ENCODE measurements around the gene SLC24A4.

SLC24A4 gene, protein sequence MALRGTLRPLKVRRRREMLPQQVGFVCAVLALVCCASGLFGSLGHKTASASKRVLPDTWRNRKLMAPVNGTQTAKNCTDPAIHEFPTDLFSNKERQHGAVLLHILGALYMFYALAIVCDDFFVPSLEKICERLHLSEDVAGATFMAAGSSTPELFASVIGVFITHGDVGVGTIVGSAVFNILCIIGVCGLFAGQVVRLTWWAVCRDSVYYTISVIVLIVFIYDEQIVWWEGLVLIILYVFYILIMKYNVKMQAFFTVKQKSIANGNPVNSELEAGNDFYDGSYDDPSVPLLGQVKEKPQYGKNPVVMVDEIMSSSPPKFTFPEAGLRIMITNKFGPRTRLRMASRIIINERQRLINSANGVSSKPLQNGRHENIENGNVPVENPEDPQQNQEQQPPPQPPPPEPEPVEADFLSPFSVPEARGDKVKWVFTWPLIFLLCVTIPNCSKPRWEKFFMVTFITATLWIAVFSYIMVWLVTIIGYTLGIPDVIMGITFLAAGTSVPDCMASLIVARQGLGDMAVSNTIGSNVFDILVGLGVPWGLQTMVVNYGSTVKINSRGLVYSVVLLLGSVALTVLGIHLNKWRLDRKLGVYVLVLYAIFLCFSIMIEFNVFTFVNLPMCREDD

DNA sequence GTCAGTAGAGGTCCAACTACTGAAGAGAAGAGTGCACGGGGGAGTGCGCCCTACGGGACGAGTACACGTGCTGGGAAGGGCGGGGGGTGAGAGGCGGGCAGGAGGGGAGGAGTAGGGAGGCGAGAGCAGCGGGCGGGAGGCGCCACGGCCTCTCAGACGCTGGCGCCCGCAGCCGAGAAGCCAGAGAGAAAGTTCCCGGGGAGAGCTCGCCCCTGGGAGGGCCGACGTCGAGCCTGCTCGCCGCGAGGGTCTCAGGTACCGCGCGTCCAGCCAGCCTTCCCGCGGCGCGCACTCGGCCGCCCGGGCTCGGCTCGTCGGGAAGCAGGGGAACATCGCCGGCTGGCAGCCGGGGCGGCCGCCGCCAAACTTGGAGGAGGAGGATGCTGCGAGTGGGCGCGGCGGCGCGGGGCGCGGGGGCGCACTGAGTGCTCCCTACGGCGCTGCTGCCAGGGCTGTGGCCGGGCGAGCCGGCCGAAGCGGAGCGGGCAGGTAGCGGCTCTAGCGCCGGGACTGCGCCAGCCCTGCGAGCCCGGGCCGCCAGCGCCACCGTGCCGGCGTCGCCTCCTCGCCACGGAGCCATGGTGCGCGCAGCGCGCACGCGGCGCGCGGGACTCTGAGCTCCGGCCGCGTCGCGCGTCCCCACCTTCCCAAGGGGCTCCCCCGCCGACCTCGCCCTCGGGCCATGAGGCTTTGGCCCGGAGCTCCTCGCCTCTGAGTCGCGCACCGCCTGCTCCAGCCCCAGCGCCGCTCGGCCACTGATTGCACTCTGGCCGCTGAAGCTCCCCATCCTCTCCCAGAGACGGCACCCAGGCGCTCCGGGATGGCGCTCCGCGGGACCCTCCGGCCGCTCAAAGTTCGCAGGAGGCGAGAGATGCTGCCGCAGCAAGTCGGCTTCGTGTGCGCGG, at the start of gene SLC24A4:
Gene SLC24A4, plus strand, starts transcription at position 155 of the 905 bp plus-strand sequence. Its CDS starts 666 bp downstream, at position 821.
- DNase-seq (ENCODE audit: low read depth), result no peak

DNA sequence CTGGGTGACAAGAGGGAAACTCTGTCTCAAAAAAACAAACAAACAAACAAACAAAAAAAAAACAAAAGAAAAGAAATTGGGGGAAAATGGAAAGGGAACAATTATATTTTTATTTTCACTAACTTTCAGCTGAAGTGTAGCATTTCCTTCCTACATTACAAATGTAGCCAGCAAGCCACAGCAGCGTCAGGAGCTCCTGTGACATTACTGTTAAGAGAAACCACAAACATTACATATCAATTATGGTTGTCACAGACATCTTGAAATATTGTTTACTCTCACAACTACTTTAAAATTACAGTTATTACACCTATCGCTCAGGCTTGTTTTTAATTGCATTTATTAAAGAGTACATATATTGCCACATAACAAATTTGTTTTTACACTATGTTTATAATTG, 49.8 kb upstream of the SLC24A4 start:
- DNase-seq (ENCODE audit: low read depth), result no peak

DNA sequence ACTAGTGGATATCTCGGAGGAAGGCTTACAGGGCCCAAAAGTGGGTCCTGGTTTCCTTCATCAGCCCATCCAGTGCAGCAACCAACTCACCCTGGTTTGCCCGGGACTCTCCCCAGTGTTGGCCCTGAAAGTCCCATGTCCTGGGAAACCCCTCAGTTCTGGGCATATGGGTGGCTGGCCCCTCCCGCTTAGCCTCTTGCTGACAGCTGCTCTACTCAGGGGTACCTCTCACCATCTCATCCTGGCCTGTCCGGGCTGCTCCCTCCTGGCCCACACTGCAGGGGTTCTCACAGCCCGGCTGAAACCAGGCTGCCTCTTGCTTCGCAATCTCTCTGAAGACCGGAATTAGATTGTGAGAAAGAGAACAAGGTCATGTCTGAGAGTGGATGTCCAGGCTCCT, 48.9 kb upstream of the SLC24A4 start:
- no peak for DNase-seq (ENCODE audit: low read depth)

DNA sequence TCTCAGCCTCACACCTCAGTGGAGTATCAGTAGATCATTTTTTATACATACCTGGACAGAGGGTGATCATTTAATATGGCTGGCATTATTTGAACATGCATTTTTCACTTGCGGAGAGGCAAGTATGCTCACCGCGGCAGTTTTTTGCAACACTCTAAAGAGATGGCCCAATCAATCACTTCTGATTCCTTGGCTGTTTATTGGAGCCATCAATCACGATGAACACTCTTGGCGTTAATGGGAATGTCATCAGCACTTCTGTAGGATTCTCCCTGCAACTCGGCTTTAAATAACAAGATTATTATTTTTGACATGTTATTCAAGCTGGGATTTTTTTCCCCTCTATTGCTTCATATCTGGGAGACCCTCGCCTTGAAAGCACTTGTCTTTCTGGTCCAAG, 46.9 kb upstream of the SLC24A4 start:
- no peak for DNase-seq (ENCODE audit: low read depth)

DNA sequence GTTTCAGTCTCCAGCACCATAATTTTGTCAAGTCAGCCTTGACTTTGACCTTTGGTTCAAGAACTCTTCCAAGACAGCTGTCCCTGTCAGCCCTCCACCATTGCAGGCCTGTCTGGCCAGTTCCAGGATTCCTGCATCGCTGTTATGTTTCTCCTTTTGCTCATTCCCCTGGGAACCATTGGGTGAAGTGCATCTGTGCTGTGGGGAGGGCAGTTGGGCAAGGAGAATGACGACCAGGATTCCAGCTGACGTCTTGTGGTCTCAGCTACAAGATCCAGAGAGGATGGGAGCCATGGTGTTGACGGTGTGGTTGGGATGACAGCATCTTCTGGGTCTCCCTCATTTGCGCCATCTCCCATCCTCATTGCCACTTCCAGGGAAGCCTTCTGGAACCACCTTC, 45.9 kb upstream of the SLC24A4 start:
- no peak for DNase-seq (ENCODE audit: low read depth)

DNA sequence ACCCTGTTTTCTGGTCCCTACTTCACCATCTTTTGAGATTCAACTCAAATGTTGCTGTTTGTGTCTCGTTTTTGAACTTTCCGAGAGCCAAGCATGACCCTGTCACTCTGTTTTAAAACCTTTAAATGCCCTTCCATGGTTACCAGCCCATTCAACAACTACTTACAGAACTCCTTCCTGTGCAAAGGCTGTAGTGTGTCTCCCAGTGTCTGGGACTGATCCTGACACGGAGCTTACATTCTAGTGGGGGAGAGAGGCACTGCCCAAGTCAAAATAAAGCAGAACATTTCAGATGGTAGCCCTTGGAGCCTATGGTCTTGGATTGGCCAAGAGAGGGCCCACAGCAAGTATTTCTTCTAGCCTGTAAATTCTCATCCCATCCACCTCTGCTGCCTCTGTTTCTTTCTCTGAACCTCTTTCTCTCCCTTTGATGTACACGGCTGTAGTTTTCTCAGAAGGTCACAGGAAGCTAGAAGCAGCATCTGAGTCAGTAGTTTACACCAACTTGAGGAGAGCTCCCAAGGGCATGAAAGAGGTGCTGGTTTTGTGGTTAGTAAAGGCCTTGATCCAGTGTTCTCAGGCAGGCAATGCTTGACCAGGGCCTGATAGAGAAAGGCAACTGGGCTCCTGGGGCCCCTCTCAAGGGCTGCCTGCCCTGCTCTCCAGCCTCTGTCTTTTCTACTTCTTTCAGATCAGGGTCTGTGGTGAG, 42.3 kb upstream of the SLC24A4 start:
- no peak for DNase-seq (ENCODE audit: low read depth)

DNA sequence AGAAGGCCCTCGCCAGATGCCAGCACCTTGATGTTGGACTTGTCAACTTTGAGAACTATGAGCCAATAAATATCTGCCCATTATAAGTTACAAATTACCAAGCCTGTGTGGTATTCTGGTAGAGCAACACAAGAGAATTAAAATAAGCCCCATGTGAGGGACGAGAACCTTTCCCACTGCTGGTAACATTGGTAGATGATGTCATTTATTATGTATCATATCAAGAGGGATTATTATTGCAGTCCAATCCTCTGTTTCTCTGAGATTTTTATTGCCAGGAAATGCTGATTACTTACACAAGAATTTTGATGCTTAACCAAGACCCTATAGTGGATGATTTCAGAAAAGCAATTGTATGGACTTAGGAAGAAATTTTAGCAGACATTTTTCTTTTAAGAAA, 40.3 kb upstream of the SLC24A4 start:
- no peak for DNase-seq (ENCODE audit: low read depth)

DNA sequence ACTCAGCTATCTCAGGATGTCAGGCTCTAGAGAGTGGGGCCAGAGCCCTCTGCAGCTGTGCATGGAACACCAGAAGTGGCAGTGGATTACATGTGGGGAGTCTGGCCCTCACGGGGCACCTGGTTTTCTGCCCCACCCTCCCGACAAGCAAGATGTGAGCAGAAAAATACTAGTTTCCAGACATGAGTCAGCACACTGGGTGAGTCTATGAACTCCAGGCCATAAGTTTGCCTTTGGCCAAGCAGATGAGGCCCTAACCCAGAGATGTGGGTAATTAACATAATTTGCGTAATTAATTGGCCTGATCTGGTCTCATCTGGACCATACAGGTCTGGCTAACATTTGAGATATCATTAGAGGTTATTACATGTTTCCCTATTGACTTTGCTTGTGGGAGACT, 37.7 kb upstream of the SLC24A4 start:
- DNase-seq (ENCODE audit: low read depth), result no peak

DNA sequence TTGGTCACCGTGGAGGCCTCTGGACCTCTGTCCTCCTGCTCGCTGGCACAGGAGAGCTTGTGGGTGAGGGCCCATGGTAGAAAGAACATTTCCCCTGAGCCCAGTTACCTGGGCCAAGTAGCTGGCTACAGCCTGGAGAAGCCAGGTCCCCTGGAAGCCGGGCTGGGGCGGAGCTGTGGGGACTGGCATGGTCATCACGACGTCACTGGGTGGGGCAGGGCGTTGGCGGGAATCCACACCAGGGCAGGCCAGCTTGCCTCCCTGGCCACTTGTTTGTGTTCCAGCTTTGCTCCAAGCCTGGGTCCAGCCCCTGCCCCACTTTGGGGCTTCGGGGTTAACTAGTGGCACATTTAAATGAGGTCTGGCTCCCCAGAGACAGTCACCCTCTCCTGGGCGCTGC, 35.0 kb upstream of the SLC24A4 start:
- no peak for DNase-seq (ENCODE audit: low read depth)

DNA sequence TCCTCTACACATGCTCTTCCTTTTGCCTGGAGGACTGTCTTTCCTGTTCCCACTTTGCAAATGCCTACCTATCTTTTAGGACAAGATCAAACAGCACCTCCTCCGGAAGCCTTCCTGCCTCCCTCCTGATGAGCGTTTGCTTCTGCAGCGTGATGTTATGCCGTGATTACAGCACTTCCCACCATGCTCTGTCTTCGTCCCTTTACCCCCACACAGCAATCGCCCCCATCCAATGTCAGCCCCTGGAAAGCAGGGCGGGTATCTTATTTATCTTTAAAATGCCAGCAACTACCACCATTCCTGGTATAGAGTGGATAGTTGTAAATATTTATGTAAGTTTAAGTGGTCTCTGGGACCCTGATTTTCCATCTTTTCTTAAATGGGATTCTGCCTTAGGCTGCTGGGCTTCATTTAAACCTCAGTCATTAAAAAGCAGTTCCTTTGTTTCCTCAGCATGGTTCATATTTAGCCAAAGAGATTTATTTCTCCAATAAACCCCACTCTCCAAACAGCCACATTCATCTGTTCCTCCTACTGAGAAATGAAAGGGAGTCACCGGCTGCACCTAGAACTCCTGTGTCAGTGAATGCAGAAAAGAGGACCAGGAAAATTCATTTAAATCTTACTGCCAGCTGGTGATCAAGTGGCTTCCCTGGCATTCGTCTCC, 33.8 kb upstream of the SLC24A4 start:
- no peak for DNase-seq (ENCODE audit: low read depth)

DNA sequence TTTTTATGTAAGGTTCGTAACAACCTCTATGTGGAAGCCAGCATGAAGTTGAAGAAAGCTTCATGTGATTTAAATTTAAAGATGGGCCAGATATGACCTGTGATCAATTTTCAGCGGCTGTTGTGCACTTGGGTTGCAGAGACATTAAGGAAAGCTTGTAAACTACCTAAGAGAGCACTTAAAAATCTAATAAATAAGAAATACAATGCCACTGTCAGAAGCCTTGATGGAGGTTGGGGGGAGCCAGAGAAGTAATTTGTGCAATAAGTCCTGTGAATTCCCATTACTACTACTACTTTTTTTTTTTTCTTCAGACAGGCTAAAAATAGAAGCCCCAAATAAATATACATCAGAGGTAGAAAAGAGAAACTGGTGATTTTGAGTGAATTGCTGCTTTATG, 30.3 kb upstream of the SLC24A4 start:
- DNase-seq (ENCODE audit: low read depth), result no peak

DNA sequence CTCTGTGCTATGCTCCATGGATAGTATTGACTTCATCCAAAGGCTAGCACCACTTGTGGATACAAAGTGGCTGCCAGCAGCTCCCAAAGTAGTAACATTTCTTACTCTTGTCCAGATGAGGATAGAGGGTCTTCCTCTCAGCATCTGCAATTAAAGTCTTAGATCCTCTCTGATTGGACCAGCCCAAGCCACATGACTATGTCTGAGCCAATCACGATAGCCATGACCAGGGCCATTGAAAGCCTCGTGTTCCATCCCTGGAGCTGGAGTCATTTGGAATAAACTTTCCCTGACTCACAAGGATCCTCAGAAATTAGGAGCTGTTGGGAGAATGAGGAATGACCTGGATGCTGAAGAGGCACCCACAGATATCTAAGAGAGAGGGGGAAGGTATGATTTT, 28.5 kb upstream of the SLC24A4 start:
- DNase-seq (ENCODE audit: low read depth), result no peak

DNA sequence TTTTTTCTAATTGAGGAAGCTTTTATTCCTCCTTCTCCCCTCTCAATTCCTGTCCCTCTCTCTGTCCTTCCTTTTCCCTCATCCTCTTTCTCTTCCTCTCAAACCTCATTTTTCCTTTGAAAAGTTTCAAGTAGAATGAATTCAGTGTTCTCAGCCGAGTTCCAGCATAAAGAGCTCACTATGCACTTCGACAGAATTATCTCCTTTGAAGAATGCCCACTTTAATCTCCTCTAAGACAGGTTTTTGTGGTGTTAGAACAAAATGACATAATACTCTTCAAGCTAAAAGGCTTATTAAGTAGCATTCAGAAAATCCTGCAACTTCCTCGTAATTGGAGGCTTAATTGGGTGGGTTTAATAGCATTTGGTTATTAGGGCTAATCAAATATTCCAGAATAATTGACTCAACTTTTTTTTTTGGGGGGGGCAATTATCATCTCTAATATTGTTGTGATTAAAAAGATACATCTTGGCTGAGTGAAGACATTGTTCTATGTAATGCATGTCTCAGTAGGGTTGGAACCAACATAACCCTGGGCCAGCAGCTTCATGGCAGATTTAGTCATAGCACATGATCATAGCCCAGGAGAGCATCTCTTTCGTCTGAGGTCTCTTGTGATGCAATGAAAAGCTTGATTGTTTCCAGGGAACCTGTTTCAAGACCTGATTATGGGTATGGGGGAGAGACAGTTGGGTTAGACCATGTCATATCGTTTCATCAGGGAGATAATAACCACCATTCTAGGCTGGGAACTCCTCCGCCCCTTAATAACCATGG, 25.0 kb upstream of the SLC24A4 start:
- no peak for DNase-seq (ENCODE audit: low read depth)

DNA sequence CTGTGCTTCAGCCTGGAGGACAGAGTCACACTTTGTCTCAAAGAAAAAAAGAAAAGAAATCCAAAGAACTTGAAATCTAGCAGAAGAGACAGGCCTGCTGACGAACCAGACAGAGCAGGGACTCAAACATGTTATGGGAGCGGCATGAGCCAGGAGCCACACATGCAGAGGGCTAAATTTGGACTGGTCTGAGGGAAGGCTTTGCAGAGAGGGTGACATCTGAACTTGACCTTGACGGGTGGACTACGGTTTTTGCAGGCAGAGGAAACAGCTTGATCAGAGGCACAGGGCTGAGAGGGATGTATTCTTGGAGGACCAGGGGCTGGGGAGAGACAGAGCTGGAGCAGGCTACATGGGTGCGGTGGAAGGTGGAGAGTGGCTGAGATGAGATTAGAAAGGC, 20.5 kb upstream of the SLC24A4 start:
- no peak for DNase-seq (ENCODE audit: low read depth)

DNA sequence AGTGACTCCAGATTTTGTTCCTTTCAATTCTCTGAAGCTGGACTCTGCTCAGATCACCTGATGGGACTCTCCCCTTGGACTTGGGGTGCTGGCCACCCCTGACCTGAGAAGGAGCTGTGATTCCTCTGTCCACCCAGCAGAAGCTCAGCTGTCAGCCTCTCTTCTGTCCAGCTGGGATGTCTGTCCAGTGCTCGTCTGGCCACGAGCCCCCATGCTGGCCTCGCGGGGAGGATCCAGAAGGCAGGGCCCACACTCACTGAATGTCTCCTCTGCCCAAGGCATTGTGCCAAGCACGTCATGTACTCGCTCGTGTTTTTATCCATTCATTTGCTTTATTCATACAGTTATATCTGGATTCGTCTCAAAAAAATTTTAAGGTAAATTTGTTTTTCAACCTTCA, 14.2 kb upstream of the SLC24A4 start:
- DNase-seq (ENCODE audit: low read depth), result no peak

DNA sequence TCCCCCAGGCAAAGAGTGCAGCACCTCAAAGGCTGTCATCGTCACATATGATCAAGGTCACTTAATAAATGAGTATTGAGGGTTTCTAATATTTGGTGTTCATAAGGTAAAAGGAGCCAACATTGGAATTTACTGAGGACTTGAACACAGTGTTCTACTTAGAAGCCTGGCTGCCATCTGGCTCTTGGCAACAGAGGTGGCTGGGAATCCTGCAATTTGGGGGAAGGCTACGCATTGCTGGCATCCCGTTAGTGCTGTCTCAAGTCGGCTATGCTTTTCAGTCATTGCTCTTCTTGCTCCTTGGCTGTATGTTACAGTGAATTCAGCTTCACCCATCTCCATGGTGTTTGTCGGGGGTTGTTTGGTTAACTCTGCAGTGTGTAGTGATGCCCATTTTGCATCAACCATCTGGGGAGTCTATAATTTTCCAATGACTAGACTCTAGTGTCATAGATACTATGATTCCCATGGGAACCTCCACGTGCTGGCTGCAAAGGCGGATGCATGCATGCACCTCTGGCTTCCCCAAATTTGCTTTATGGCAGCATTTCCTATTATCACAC, 12.9 kb upstream of the SLC24A4 start:
- no peak for DNase-seq (ENCODE audit: low read depth)

DNA sequence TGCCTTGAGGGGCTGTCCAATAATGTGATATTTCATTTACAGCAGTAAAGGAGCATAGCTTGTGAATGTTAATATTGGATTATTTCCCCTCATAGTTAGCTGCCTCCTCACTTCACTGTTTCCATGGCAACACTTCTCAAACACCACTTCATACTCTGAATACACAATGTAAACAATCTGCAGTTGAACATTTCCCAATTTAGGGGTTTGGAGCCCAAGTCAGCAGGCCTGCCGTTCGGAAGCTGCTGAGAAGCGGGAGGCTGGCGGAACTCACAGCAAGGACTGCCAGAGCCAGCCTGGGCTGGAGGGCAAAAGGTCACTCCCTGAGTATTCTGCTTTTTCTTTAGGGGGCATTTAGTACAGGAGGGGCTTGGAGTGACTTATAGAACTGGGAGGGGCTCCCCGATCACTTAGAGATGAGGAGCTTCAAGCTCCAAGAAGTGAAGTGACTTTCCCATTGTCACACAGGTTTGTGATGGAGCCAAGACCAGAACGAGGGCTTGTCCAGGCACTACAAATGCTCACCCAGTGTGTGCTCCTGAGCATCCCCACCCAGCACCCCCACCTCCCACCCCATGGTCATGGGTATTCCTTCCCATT, 12.1 kb upstream of the SLC24A4 start:
- DNase-seq (ENCODE audit: low read depth), result no peak

DNA sequence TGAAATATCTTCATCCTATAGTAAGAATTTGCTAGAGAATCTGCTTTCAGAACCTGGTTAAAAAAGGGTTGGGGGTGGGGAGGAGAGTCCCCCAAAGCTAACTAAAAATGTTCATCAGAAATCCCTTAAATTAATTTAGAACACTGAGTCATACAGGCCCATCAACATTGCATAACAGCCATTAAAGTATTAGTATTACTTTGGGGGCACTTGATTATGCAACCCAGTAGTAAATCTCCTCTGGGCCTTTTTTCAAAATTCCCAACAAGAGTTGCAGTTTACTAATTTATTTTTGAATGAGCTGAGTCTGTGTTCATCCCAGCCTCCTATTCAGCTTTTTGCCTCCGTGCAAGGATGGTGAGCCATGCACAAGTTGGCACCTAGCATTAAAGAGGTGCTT, 8.8 kb upstream of the SLC24A4 start:
- no peak for DNase-seq (ENCODE audit: low read depth)

DNA sequence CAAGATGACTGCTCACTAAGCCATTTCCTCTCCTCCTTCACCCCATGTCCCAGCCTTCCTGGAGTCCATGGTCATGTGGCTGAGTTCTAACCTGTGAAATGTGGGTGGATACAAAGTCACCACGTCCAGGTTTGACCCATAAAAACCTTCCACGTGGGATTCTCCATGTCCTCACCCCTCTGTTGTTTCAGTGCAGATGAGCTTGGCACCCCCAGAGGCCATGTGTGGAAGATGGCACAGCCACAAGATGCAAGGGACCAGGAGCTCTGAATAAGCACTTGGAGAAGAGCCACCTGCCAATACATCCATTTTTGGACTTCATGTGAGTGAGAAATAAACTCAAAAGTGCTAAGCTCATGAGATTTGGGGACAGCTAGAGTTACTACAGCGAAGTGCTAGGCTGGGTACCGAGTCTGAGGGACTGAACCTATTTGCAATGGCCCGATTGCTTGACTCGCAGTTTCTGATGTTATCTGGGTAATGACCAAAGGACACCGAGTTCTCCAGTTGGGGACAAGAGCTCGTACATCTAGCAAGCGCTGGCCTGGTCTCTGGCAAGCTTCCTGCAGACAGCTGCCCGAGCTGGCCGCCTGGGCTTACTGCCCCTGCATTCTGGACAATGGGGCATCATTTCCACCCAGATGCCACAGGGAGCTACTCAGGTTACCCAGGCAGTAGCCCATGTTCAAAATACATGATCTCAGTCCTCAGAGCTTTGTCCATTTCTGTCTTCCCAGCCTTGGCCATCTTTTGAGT, 7.7 kb upstream of the SLC24A4 start:
- DNase-seq (ENCODE audit: low read depth), result no peak

All from stimulated activated CD8-positive, alpha-beta memory T cell treated with anti-CD3 and anti-CD28 coated beads, Interleukin-15, amount 100 ng/mL, for 1 hour (primary cell).